GM06990 (cell line): Measurements from ENCODE around the gene STAT3.

Experiments used
- DNase-seq: peaks from one replicate; pipeline ENCODE4 v3.0.0-alpha.2; 2011; ENCODE audit not compliant: insufficient read length; ENCODE audit errors: extremely low read depth
- H3K27me3 ChIP-seq: replicated peaks from 2 replicates; pipeline ENCODE4 v1.6.0; 2011; ENCODE audit warnings: low read length; ENCODE audit not compliant: control insufficient read depth, insufficient read depth
- H3K36me3 ChIP-seq: 2 replicates; pipeline ENCODE4 v1.5.1; 2011; ENCODE audit warnings: low read length; ENCODE audit not compliant: control insufficient read depth, insufficient read depth
- H3K4me3 ChIP-seq: replicated peaks from 2 replicates; pipeline ENCODE4 v1.5.1; 2011; ENCODE audit warnings: low read depth, mild to moderate bottlenecking, control low read depth, low read length
- TF ChIP-seq, protein P1 (sequence below): IDR thresholded peaks from 2 replicates; pipeline ENCODE4 v1.5.1; 2011; ENCODE audit warnings: low read length, control low read depth, mild to moderate bottlenecking, inconsistent platforms; ENCODE audit not compliant: insufficient read depth, poor library complexity, severe bottlenecking

STAT3 gene

DNA sequence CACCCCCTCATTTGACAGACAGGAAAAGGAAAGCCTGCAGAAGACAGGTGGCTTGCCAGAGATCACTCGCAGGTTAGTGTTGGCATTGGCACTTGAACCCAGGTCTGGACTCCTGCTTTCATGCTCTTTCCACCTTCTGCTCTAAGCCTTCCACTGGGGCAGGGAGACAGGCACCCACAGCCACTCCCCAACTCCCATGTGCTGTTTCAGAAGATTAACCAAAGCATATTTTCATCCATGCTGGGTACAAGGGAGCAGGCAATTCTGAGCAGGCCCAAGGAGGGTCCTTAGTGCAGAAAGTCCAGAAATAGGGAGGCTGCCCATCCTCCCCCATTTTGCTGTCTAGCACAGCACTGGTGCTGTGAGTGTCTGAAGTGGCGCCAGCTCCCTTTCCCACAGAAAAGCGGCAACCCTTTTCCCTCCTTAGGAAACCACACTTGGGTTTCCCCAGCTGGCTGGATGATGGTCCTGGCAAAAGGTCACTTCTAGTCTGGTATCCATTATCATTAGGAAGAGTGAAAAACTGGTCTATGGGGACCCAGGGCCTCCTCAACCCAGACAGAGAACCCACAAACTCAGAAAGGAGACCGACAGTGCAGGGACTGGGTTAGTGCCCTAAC lies 36.9 kb upstream of the STAT3 start:
- DNase-seq = no peak
- TF ChIP-seq, protein P1, sequence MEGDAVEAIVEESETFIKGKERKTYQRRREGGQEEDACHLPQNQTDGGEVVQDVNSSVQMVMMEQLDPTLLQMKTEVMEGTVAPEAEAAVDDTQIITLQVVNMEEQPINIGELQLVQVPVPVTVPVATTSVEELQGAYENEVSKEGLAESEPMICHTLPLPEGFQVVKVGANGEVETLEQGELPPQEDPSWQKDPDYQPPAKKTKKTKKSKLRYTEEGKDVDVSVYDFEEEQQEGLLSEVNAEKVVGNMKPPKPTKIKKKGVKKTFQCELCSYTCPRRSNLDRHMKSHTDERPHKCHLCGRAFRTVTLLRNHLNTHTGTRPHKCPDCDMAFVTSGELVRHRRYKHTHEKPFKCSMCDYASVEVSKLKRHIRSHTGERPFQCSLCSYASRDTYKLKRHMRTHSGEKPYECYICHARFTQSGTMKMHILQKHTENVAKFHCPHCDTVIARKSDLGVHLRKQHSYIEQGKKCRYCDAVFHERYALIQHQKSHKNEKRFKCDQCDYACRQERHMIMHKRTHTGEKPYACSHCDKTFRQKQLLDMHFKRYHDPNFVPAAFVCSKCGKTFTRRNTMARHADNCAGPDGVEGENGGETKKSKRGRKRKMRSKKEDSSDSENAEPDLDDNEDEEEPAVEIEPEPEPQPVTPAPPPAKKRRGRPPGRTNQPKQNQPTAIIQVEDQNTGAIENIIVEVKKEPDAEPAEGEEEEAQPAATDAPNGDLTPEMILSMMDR = no peak
- no peaks in the 10 kb centered on the region; the same call in 1 of the 2 replicates for H3K27me3 ChIP-seq
- no peaks in the 10 kb centered on the region for H3K36me3 ChIP-seq
- H3K4me3 ChIP-seq = no peak overlapping the region

GRCh38 chr17:42423766-42424165 lies 35.5 kb upstream of the STAT3 start:
- Histone ChIP-seq H3K4me3 (no peak overlapping the region), H3K27me3 (no peaks in the 10 kb centered on the region; the same call in 1 of the 2 replicates), H3K36me3 (no peaks in the 10 kb centered on the region)
- no peak for DNase-seq
- TF ChIP-seq, protein P1 = no peak

DNA sequence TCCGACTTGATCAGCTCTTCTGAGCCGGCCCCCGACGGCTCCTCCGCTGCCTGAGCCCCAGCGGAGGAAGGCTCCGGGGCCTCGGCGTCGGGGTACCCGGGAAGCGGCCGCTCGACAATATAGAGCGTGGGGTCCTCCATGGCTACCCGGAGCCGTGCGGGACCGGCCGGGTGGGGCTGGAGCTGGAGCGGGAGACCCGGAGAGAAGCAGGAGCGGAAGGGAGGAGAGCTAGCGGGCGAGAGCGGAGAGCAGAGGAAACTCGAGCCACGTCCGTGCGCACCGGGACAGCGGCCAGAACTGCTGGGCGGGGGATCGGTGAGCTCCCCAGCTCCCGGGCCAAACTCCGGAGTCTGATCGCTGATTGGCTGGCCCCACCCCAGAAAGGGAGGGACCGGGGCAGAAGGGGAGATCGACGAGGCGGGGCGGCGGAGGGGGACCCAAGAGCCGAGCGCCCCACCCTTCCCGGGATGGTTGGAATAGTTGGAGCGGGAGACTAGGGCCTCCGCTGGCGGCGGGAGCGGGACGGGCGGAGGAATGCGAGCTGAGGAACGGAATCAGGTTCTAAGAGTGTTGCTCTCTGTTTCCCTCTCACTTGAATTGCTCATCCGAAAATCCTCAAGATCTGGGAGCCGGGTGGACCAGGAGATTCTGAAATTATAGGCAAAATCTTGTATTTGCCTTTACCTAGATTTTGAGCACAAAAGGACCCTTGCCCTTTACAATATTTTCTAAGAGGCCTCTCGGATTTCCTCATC lies 34.9 kb upstream of the STAT3 start, which contains the start of gene CAVIN1:
Gene CAVIN1, minus strand, starts transcription at position 299 of the 755 bp plus-strand sequence. Its CDS starts 159 bp downstream, at position 140.
- peak within 1 kb of the TSS; percentile 28 for H3K4me3 ChIP-seq
- DNase-seq = no peak
- no peaks in the 10 kb centered on the region for H3K36me3 ChIP-seq
- no peaks in the 10 kb centered on the region; the same call in 1 of the 2 replicates for H3K27me3 ChIP-seq
- TF ChIP-seq, protein P1 = no peak

GRCh38 chr17:42422412-42422957 lies 34.2 kb upstream of the STAT3 start:
- Histone ChIP-seq H3K36me3 (no peaks in the 10 kb centered on the region), H3K27me3 (no peaks in the 10 kb centered on the region; the same call in 1 of the 2 replicates), H3K4me3 (peak overlapping the region; percentile 28)
- peak; percentile 41 for DNase-seq
- TF ChIP-seq, protein P1 = no peak

- no peak for DNase-seq
- H3K4me3 ChIP-seq = no peak overlapping the region; the same call in 1 of the 2 replicates
- H3K27me3 ChIP-seq = no peaks in the 10 kb centered on the region; the same call in 1 of the 2 replicates
- no peaks in the 10 kb centered on the region for H3K36me3 ChIP-seq
- TF ChIP-seq, protein P1 = no peak
Measured at GRCh38 chr17:42421507-42422338, 33.5 kb upstream of the STAT3 start.
